H1 (cell line): ENCODE results near the gene OR2M4. TPM values are rescaled to one million over a fixed set of nuclear protein-coding genes. Genes with fewer than 3 reads are reported as not detected.
"Not testable (repeated sequence)": the region's sequence is repeated elsewhere in the genome, so short reads cannot be mapped to it uniquely, and the experiment has no call there.

ENCODE experiments used
- CTCF ChIA-PET: fragments of 300-600 bp; sonication (Branson Sonifier 250); formaldehyde crosslinking; loops from one replicate; lab custom pipeline; 2021; ENCODE audit not compliant: partially characterized antibody; lab: Charles Lee
- POLR2A ChIA-PET: fragments of 300-600 bp; sonication (Branson Sonifier 250); formaldehyde crosslinking; loops from one replicate; lab custom pipeline; 2021; ENCODE audit warnings: inconsistent platforms; ENCODE audit not compliant: partially characterized antibody; lab: Charles Lee
- DNase-seq, 2 experiments: peaks; one replicate each; pipeline versions ENCODE4 v3.0.0 to v3.0.0-alpha.2; 2010 to 2022; ENCODE audit warnings: low spot score in 2 of 2, low read depth in 1 of 2, mixed read lengths in 1 of 2
- FAIRE-seq: peaks from 2 replicates; lab custom pipeline; 2011; peaks lifted over from hg19 to GRCh38; lab: Jason Lieb, UNC
- H2AFZ ChIP-seq: 2 replicates; pipeline ENCODE4 v1.8.1; 2012; ENCODE audit warnings: low read length, inconsistent platforms
- H2AK5ac ChIP-seq: 2 replicates; pipeline ENCODE4 v1.6.1; 2013; ENCODE audit warnings: low read depth, low read length
- H2BK120ac ChIP-seq: replicated peaks from 2 replicates; pipeline ENCODE3; 2013; ENCODE audit warnings: low read depth, low read length, inconsistent platforms
- H2BK12ac ChIP-seq: 2 replicates; pipeline ENCODE4 v1.6.1; 2013; ENCODE audit warnings: low read depth, low read length
- H2BK15ac ChIP-seq: 2 replicates; pipeline ENCODE4 v1.6.1; 2013; ENCODE audit warnings: low read length
- H2BK20ac ChIP-seq: 2 replicates; pipeline ENCODE4 v1.6.1; 2013; ENCODE audit warnings: low read length
- H2BK5ac ChIP-seq: 2 replicates; pipeline ENCODE4 v1.6.1; 2013; ENCODE audit warnings: low read depth, low read length
- H3K14ac ChIP-seq: 2 replicates; pipeline ENCODE4 v1.6.1; 2013; ENCODE audit warnings: inconsistent platforms; ENCODE audit not compliant: insufficient read length
- H3K18ac ChIP-seq: 2 replicates; pipeline ENCODE4 v1.6.1; 2013; ENCODE audit warnings: low read length; ENCODE audit errors: extremely low read depth
- H3K23ac ChIP-seq: 2 replicates; pipeline ENCODE4 v1.6.1; 2013; ENCODE audit warnings: inconsistent platforms; ENCODE audit not compliant: insufficient read length
- H3K23me2 ChIP-seq: 2 replicates; pipeline ENCODE4 v1.6.1; 2013; ENCODE audit warnings: low read depth, low read length
- H3K27ac ChIP-seq: 2 replicates; pipeline ENCODE4 v1.6.1; 2011; ENCODE audit warnings: low read depth, low read length, inconsistent platforms
- H3K27me3 ChIP-seq, 4 experiments: replicated peaks in 1 of 4; 1 replicate in 1 of 4; 2 replicates in 3 of 4; pipeline versions ENCODE4 v1.6.1 to v1.8.1; 2011 to 2013; ENCODE audit warnings: low read length in 3 of 4, mild to moderate bottlenecking in 3 of 4, inconsistent platforms in 2 of 4, mixed read lengths in 2 of 4, moderate library complexity in 1 of 4; ENCODE audit not compliant: control insufficient read depth in 3 of 4, insufficient read depth in 3 of 4; ENCODE audit errors: extremely low read depth in 1 of 4
- H3K36me3 ChIP-seq, 4 experiments: 2 replicates each; pipeline versions ENCODE4 v1.6.1 to v1.8.1; 2011 to 2013; ENCODE audit warnings: mild to moderate bottlenecking in 4 of 4, low read length in 3 of 4, moderate library complexity in 2 of 4, control low read depth in 1 of 4, inconsistent platforms in 1 of 4; ENCODE audit not compliant: insufficient read depth in 4 of 4, control insufficient read depth in 2 of 4
- H3K4ac ChIP-seq: replicated peaks from 2 replicates; pipeline ENCODE3; 2013; ENCODE audit warnings: low read length, low read depth, mixed read lengths, inconsistent platforms; ENCODE audit not compliant: insufficient read length
- H3K4me1 ChIP-seq, 4 experiments: replicated peaks in 1 of 4; 1 replicate in 1 of 4; 2 replicates in 3 of 4; pipeline versions ENCODE4 v1.6.1 to v1.8.1; 2011 to 2013; ENCODE audit warnings: low read length in 3 of 4, inconsistent platforms in 2 of 4, mixed read lengths in 1 of 4; ENCODE audit not compliant: insufficient read depth in 4 of 4, control insufficient read depth in 3 of 4
- H3K4me2 ChIP-seq, 2 experiments: 2 replicates each; pipeline versions ENCODE4 v1.6.1 to v1.8.1; 2011 to 2013; ENCODE audit warnings: low read depth in 2 of 2, low read length in 2 of 2, control low read depth in 1 of 2, inconsistent platforms in 1 of 2, mild to moderate bottlenecking in 1 of 2; ENCODE audit not compliant: insufficient read depth in 1 of 2
- H3K4me3 ChIP-seq, 4 experiments: fragments of 200-600, 300-600 bp in 1 of 4; sonication (generic), shearing (Covaris generic), sonication (Bioruptor Twin) in 1 of 4; 2 replicates each; pipeline versions ENCODE4 v1.5.1 to v1.8.1; 2011 to 2016; ENCODE audit warnings: low read length in 4 of 4, low read depth in 3 of 4, control low read depth in 2 of 4, inconsistent platforms in 2 of 4, mild to moderate bottlenecking in 2 of 4, mixed read lengths in 1 of 4, moderate library complexity in 1 of 4; ENCODE audit not compliant: insufficient read depth in 2 of 4; ENCODE audit errors: extremely low read depth in 1 of 4
- H3K56ac ChIP-seq: replicated peaks from 2 replicates; pipeline ENCODE3; 2013; ENCODE audit warnings: low read depth, mild to moderate bottlenecking, mixed read lengths, low read length, inconsistent platforms; ENCODE audit not compliant: insufficient read length
- H3K79me1 ChIP-seq: 2 replicates; pipeline ENCODE4 v1.6.1; 2013; ENCODE audit warnings: low read depth, low read length, control low read depth
- H3K79me2 ChIP-seq, 2 experiments: 2 replicates each; pipeline versions ENCODE4 v1.6.1 to v1.8.1; 2012 to 2013; ENCODE audit warnings: low read length in 2 of 2, mild to moderate bottlenecking in 2 of 2, inconsistent platforms in 1 of 2; ENCODE audit not compliant: insufficient read depth in 2 of 2, control insufficient read depth in 1 of 2
- H3K9ac ChIP-seq, 4 experiments: replicated peaks in 1 of 4; 1 replicate in 1 of 4; 2 replicates in 3 of 4; pipeline versions ENCODE4 v1.6.1 to v1.8.1; 2011 to 2013; ENCODE audit warnings: low read depth in 3 of 4, low read length in 3 of 4, control low read depth in 2 of 4, mild to moderate bottlenecking in 2 of 4, moderate library complexity in 2 of 4, inconsistent platforms in 1 of 4; ENCODE audit errors: extremely low read depth in 1 of 4
- H3K9me3 ChIP-seq, 2 experiments: 2 replicates each; pipeline versions ENCODE4 v1.6.1 to v1.8.1; 2012 to 2013; ENCODE audit warnings: mild to moderate bottlenecking in 2 of 2, moderate library complexity in 2 of 2, control low read depth in 1 of 2, inconsistent platforms in 1 of 2, low read depth in 1 of 2, low read length in 1 of 2, mixed read lengths in 1 of 2; ENCODE audit not compliant: insufficient read depth in 2 of 2
- H4K20me1 ChIP-seq, 2 experiments: replicated peaks in 1 of 2; 2 replicates each; pipeline versions ENCODE3 to v1.8.1; 2011 to 2013; ENCODE audit warnings: inconsistent platforms in 2 of 2, low read length in 2 of 2, mild to moderate bottlenecking in 1 of 2; ENCODE audit not compliant: insufficient read depth in 2 of 2, control insufficient read depth in 1 of 2
- H4K5ac ChIP-seq: 2 replicates; pipeline ENCODE4 v1.6.1; 2013; ENCODE audit warnings: low read length, low read depth, mixed read lengths, inconsistent platforms; ENCODE audit not compliant: insufficient read length
- H4K8ac ChIP-seq: 2 replicates; pipeline ENCODE4 v1.8.0; 2013; ENCODE audit warnings: mild to moderate bottlenecking, moderate library complexity, low read length, inconsistent platforms; ENCODE audit not compliant: insufficient read depth; ENCODE audit errors: extremely low read depth
- H4K91ac ChIP-seq: replicated peaks from 2 replicates; pipeline ENCODE3; 2013; ENCODE audit warnings: low read length, mixed read lengths, inconsistent platforms; ENCODE audit not compliant: insufficient read length
- EP300 ChIP-seq, 2 experiments: IDR thresholded peaks; 1 replicate in 1 of 2; 2 replicates in 1 of 2; pipeline ENCODE4 v1.6.1; 2011 to 2012; ENCODE audit warnings: low read depth in 2 of 2, low read length in 2 of 2, mild to moderate bottlenecking in 2 of 2, borderline replicate concordance in 1 of 2, inconsistent platforms in 1 of 2, moderate library complexity in 1 of 2
- KDM1A ChIP-seq: fragments of 200-600, 300-600 bp; sonication (generic); IDR thresholded peaks from 2 replicates; pipeline ENCODE4 v1.7.1; 2016; ENCODE audit warnings: mild to moderate bottlenecking, low read length, borderline replicate concordance
- NRF1 ChIP-seq: IDR thresholded peaks from 2 replicates; pipeline ENCODE4 v1.6.1; 2011; ENCODE audit warnings: mild to moderate bottlenecking, low read depth, low read length, improper control_type of control experiment
- RBBP5 ChIP-seq: IDR thresholded peaks from 2 replicates; pipeline ENCODE4 v1.7.1; 2012; ENCODE audit warnings: low read depth, mild to moderate bottlenecking, inconsistent platforms, low read length, moderate library complexity, borderline replicate concordance
- SUZ12 ChIP-seq: fragments of 200-600 bp; sonication (generic); IDR thresholded peaks from 2 replicates; pipeline ENCODE4 v1.6.1; 2012; ENCODE audit warnings: mild to moderate bottlenecking, inconsistent platforms, low read length, moderate library complexity, mixed read lengths
- YY1 ChIP-seq: IDR thresholded peaks from 2 replicates; pipeline ENCODE4 v1.6.1; 2011; ENCODE audit warnings: low read depth, mild to moderate bottlenecking, low read length
- WGBS, 2 experiments: shearing (Covaris generic) in 1 of 2; methylation state at CpG; one replicate each; pipeline versions ENCODE4 v1.1.6 to v1.1.7; 2013 to 2015; ENCODE audit warnings: low lambda C conversion rate in 2 of 2, mixed read lengths in 2 of 2, inconsistent platforms in 1 of 2, low coverage in 1 of 2, missing lambda C conversion rate in 1 of 2; ENCODE audit not compliant: insufficient replicate concordance in 2 of 2, insufficient coverage in 1 of 2, insufficient read length in 1 of 2; ENCODE audit errors: extremely low coverage in 1 of 2, missing lambda C conversion rate in 1 of 2; 5-methylcytosine and 5-hydroxymethylcytosine counted together
- polyA plus RNA-seq, 7 experiments: library from polyadenylated mRNA; depleted of rRNA in 3 of 7; stranded (reverse) in 5 of 7; unstranded in 2 of 7; fragments of >200 nt in 5 of 7; fragments of 200-250 nt in 2 of 7; gene quantifications; 1 replicate in 5 of 7; 2 replicates in 1 of 7; 4 replicates in 1 of 7; pipeline versions ENCODE4 v1.2.1 to v1.2.3, GENCODE V29; 2011 to 2013; ENCODE audit warnings: missing spikeins in 2 of 7, mixed read lengths in 2 of 7
- total RNA-seq: library from RNA; stranded (reverse); fragmentation: NEBNext Ultra II Directional; extraction: Animal tissue kit (Norgen Biotek cat#: 25700); gene quantifications from 2 replicates; pipeline ENCODE4 v1.2.1, GENCODE V29; 2021
- TF ChIP-seq, protein P1 (sequence below): IDR thresholded peaks from 2 replicates; pipeline ENCODE4 v1.6.1; 2012; ENCODE audit warnings: inconsistent platforms

Gene OR2M4
- total and polyA plus RNA-seq, 2 of the 8 experiments (the other 6 are each of a cell fraction or from before 2014, with no cell fraction given), result not detected

DNA sequence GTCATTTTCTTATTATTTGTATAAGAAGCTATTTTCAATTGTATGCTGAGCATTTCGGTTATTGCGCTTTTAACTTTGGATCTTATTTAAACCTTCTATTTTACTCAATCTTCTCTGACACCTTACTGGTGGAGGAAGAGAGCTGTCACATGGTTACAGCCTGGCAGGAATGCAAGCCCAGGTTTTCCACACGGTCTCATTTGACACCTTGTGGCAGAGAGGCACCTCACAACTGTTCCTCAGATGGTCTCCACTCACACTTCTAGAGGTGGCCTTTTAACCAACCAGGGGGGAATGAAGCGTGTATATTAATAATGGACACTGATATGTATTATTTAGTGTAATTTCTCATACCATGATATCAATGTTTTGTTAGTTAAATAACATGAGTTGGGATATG lies 37.0 kb downstream of the OR2M4 start (continued):
- TF ChIP-seq SUZ12, result no peak
- no peak for TF ChIP-seq KDM1A
- no peak for TF ChIP-seq RBBP5
- no peak for TF ChIP-seq EP300 (IDR thresholded peaks at IDR 0.05; ENCODE audit: borderline replicate concordance in 1 of 2, low read depth in 2 of 2, low read length in 2 of 2)
- no peak for TF ChIP-seq YY1
- no peak for TF ChIP-seq NRF1
- TF ChIP-seq, protein P1, sequence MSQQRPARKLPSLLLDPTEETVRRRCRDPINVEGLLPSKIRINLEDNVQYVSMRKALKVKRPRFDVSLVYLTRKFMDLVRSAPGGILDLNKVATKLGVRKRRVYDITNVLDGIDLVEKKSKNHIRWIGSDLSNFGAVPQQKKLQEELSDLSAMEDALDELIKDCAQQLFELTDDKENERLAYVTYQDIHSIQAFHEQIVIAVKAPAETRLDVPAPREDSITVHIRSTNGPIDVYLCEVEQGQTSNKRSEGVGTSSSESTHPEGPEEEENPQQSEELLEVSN, result no peak

DNA sequence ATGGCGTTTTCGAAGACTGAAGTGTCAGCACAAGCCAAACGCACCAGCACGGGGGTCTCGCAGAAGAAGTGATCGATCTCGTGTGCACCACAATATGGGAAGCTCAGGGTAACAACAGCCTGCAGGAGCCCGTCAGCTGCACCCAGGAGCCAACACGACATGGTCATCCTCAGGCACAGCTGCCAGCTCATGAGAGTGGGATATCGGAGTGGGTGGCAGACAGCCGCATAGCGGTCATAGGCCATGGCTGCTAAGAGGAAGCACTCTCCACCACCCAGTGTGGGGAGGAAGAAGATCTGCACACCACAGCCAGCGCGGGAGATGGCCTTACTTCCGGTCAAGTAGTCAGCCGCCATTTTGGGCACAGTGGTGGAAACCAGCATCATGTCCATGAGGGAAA lies 42.0 kb downstream of the OR2M4 start:
- H3K4me2 ChIP-seq, H3K4me1 ChIP-seq, H3K79me1 ChIP-seq, H3K9ac ChIP-seq, H3K27ac ChIP-seq, H4K8ac ChIP-seq, H2AK5ac ChIP-seq, H3K23me2 ChIP-seq, H3K56ac ChIP-seq, H3K4me3 ChIP-seq, H3K36me3 ChIP-seq, H2BK12ac ChIP-seq, H2BK120ac ChIP-seq, H4K20me1 ChIP-seq, H3K4ac ChIP-seq, H4K91ac ChIP-seq, DNase-seq, H3K27me3 ChIP-seq, H2BK5ac ChIP-seq, FAIRE-seq, H3K14ac ChIP-seq, H3K23ac ChIP-seq, H3K79me2 ChIP-seq, H2AFZ ChIP-seq, CTCF ChIA-PET, H2BK15ac ChIP-seq, POLR2A ChIA-PET, H2BK20ac ChIP-seq, H4K5ac ChIP-seq, H3K18ac ChIP-seq: not testable (repeated sequence)
- peaks cover 46 to 52% of the 10 kb centered on the region in 2 experiments for H3K9me3 ChIP-seq
- WGBS, 2 experiments, result 82% methylated on average over 7 of the region's 16 CpGs; no CpG with 5 or more reads in 1 of the 2 experiments
